ENCODE results near the gene LDAF1. TPM values are rescaled to one million over a fixed set of nuclear protein-coding genes. Genes with fewer than 3 reads are reported as not detected.

LDAF1 gene
- total RNA-seq, 4 donors from 2014 or later: 46.1 to 115 (median 84.5) TPM

DNA sequence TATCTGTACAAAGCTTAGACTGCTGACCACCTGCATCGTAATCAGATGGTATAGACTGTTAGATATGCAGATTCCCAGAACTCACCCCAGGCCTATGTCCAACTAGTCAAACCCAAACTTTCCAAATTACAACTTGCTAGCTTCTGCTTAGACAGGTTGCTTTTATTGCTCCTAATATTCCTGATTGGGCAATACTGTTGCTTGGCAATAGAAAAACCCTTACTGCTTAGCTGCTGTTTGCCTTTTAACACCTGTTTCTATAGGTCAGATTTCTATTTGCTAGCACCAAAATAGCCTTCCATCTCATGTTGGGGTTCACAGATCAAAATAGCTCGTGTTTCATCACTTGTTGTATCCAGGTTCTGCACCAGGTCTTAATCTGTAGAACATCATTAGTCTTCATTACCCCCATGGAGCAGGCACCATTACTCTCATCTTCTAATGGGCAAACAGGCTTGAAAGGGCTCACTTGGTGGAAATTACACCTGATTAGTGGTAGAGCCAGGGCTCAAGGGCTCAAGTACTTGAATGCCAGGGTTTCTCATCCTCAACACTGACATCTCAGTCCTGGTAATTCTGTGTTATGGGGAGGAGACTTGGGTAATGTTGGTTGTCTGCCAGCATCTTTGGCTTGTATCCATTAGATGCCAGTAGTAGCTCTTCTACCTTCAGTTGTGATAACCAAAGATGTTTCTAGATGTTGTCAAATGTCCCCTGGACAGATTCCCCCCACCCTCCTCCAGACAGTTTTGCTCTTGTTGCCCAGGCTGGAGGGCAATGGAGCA is 50.2 kb downstream of the LDAF1 start:
- TF ChIP-seq CTCF (IDR thresholded peaks at IDR 0.05; ENCODE audit: low read depth): no peak

- no peak for TF ChIP-seq CTCF (IDR thresholded peaks at IDR 0.05; ENCODE audit: low read depth)
Observed at GRCh38 chr16:21211486-21211885, 53.0 kb downstream of the LDAF1 start, which contains the start of gene ZP2. Gene ZP2 (minus strand): TSS chr16:21211574. CDS start chr16:21211547, 27 bp downstream.

DNA sequence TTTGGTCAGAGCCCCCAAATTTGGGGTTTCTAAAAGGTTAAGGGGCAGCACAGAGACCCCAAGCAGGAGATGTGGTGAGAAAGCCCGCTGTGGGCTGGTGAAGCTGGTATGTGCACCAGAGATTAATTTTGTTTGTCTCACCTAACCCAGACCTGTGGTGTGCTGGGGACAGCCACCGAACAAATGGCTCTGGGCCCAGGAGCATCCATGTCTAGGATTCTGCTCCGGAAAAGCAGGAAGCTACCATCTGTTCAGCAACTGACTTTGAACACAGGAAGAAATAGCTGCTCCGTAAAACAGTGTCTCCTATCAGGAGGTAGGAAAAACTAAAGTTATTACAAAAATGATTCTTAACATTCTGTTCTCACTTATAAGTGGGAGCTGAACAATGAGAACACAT is 55.6 kb downstream of the LDAF1 start:
- no peak for TF ChIP-seq CTCF (IDR thresholded peaks at IDR 0.05; ENCODE audit: low read depth)

GRCh38 chr16:21217121-21217520 is 58.6 kb downstream of the LDAF1 start:
- no peak for TF ChIP-seq CTCF (IDR thresholded peaks at IDR 0.05; ENCODE audit: low read depth)

DNA sequence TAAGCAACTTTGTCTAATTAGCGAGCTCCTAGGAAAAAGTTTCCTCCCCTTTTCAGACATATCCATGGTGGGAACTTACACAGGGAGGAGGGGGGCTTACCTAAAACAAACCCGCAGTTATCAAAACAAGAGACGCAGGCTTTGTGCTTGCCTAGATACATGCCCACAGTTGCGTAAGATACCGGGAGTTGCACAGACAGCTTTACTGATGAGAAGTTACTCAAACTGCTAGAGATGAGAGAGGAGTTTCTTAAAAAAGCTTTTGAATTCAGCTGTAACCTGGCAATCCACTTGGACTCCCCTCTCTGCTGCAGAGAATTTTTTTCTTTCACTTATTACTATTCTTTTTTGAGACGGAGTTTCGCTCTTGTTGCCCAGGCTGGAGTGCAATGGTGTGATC is 59.7 kb downstream of the LDAF1 start:
- no peak for TF ChIP-seq CTCF (IDR thresholded peaks at IDR 0.05; ENCODE audit: low read depth)

DNA sequence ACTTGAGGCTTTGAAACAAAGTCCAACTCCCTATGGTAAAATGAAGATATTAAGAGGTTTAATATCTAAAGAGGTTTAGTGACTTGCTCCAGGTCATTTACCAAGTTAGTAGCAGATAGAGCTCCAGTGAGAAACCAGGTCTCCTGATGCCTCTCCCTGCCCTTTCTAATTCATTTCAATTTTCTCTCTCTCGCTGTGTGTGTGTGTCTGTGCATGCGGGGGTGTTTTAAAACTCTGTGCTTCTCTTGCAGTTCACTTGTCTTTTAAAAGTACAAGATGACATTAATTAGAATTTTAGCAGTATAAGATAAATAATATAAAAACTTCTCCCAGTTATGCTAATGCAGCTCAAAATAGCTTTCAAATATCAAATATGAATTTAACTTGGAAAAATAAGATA is 61.1 kb downstream of the LDAF1 start:
- no peak for TF ChIP-seq CTCF (IDR thresholded peaks at IDR 0.05; ENCODE audit: low read depth)

DNA sequence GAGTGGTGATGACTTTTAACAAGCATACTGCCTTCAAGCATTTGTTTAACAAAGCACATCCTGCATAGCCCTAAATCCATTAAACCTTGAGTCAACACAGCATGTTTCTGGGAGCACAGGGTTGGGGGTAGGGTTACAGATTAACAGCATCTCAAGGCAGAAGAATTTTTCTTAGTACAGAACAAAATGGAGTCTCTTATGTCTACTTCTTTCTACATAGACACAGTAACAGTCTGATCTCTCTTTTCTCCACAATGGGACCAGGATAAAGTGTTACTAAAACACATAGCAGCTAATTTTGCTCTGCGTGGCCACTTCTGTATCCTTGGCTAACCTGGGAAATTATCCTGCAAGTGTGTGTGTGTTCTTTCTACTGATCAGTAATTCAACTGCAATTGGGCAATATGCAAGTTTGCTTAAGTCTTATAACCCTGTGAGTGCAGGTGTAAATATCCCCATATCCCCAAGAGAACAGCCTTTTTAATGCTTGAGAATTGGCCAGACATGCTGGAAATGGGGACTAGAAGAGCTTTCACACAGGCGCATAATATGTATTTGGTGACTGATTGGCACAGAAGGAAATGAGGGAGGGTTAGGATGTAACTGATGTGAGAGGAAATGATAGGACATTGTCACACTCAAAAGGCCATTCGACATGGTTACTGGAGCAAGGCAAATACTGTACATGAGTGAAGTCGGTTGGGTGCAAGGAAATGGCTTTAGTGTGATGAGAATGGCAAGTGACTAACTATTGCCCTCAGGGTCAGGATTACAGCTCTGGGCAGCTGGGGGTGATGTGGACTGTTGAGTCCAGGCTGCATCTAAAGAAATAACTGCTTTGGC is 64.2 kb downstream of the LDAF1 start:
- no peak for TF ChIP-seq CTCF (IDR thresholded peaks at IDR 0.05; ENCODE audit: low read depth)

Data from subcutaneous adipose tissue (tissue), 4 donors.